NCI-H1436 treated with DMSO at 0.1 percent for 48 hours (cell line): Measurements from ENCODE around the gene ANKS1B.

Experiments used
- DNase-seq: peaks from one replicate; lab custom pipeline; 2025; lab: John Stamatoyannopoulos, UW

The ANKS1B gene

DNA sequence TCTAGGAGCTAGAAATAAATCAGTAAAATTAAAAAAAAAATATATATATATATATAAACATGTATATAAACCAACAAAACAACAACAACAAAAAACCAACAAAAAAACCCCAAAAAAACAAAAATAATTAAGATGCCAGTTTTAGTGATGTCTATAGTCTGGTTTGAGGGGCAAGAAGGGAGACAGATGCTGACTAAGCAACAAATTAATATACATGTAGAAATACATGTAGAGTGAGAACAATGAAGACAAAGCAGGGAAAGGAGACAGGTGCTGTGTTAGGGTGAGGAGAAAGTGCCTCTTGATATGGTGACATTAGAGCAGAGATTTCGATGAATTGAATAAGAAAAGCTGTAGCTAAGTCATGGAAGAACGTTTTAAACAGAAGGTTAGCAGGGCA is 861.8 kb downstream of the ANKS1B start:
- no peak for DNase-seq

DNA sequence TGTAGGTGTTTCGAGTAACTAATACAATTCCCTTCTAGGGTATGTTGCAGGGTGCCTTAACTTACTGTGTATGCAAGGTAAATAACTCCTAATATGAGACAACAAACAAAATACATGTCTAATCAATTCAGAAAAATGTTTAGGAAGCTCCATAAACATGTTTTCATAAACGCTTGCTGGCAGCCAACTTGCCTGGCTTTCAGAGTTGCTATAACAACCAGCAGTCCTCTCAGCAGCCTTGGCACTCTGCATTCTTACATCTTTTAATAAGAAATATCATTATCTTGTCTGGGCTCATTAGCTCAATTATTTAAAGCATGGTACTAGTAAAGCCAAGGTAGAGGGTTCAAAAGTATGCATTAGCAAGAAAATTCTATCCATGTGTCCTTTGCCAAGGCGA is 862.2 kb downstream of the ANKS1B start:
- DNase-seq, result no peak

DNA sequence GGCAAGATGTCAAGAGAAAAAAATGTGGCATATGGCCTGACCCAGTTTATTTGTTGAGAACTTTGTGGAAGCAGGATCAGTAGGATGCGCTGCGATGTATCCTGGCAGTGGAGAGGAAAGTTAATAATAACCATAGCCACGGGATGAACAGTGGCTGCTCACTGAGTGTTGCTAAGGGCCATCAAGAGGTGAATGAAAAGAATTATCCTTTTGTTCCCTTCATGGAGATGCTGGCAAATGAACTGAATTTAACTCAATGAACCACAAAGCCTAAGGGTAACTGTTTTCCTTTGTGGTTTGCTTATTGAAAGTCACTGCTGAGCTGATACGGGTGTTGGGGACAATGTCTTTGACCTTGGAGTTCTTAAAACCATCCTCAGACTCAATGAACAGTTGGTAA is 863.2 kb downstream of the ANKS1B start:
- no peak for DNase-seq

DNA sequence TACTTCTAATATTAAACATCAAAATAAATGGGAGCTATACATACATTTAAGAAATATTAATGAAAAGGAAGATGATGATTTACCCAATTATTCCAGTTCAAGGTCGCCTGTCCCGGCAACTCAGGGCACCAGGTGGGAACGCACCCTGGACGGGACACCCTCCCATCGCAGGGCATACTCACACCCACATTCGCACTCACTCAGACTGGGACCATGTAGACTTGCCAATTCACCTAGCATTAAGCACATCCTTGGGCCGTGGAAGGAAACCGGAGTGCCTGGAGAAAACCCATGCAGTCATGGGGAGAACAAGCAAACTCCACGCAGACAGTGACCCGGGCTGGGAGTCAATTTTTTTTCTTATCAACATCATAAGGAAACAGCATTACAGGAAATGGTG is 864.8 kb downstream of the ANKS1B start:
- no peak for DNase-seq

DNA sequence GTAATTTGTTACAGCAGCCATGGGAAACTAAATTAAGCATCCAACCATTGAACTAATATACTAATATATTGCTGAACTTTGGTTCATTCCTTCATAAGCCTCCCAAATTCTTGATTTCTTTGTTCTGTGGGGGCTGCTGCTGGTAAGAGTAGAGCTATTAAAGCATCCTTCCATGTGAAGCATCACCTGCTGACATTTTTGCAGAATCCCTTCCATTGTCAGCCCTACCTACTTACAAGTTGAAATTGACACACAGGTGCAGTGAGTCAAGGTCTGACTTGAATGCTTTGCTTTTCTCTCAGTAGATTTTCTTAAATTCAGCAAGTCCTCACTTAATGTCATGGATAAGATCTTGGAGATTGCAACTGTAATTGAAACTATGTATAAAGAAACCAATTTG is 865.3 kb downstream of the ANKS1B start:
- no peak for DNase-seq

DNA sequence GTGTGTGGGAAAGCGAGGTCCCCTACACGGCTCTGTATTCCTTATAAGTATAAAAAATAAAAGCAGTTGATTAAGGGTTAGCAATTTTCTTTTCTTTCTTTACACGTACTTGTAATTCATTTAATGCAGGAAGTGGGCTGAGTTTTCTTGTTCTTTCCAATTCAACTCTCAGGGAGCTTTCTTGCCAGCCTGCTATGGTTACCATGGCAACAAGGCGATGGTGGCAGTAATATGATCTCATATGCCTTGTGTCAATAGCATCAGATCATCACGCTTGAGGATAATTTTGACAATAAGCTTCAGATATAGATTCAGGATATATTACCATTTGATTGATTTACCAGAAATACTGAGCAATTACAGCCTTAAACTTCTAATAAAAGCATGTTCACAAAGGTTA is 873.1 kb downstream of the ANKS1B start:
- peak; percentile 90 for DNase-seq

DNA sequence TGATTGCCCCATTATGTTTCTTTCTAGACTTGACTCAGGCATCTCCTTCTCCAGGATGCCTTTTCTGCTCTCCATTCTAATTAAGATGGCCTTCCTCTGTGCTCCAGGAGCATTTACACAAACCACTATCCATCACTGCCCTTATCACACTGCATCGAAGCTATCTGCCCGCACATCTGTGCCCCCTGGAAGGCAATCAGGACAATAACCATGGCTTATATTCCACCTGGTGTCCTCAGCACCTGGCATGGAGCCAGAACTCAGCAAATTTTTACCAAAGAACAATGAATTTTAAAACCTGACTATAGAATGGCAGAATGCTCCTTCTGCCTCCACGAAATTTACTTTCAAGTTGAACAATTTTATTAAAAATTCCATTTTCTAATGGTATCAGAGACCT is 873.9 kb downstream of the ANKS1B start:
- DNase-seq, result no peak

DNA sequence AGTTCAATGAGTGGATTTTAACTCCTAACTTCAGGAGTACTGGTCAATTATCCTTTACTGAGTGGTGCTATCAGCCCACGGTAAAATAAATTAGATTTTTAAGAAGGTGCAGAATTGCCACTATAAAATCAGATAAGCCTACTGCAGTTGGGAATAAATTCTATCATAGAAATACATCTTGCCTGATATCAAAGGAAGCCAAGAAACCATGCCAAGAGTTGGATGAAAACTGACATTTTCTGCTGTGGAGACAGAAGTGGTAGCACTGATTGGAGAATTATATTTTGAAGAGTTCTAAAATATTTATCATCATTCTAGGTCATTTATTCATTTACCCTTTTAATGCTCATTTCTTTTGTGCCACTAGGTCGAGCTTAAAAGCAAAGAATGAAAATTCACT is 874.5 kb downstream of the ANKS1B start:
- DNase-seq, result no peak

DNA sequence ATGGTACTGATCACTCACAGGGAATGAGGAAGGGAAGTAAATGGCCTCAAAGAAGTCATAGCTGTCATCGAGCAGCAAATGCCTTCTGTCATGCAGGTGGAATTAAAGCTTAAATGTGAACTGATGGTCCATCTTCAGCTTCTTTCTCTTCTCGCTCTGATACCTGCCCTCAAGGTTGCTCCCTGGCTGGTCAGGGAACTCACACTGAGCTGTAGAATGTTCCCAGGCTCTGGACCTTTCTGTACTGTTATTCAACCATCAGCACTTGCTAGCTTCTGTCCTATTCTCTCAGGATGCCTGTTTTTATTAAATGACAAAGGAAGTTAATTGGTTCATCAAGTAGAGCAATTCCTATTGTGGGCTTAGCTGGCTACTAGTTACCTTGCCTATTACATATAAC is 875.8 kb downstream of the ANKS1B start:
- no peak for DNase-seq

DNA sequence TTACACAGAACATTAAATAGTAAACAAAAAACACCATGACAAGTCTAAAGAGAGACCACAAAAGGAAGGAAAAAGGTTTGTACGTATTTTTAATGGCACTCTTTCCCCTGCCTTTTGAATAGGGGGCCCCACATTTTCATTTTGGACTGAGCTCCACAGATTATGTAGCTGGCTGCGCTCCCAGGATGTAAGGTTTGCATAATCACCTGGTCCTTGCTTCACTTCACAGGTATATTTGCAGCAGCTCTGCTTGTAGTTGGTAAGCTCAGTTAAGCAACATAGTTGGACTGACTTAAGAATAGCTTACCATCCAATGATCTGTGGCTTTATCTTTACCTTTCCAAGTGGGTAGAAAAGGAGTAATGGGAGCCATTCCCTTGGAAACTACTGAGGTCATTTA is 885.0 kb downstream of the ANKS1B start:
- DNase-seq, result no peak

DNA sequence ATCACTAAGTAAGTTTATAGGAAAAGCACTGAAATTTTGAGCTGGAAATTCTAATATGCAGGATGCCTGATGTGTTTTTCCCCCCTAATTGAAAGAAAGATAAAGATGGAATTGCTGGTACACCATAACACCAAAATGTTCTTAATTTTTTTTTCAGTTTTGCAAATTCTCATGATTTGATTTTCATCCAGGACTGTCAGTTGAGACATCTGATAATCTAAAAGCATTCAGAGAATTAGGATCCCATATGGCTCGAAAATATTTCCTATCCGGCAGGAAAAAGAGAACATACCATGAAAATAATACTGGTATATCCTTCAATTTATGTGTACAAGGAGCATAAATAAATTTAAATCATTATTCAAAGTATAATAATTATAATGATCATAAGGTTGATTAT is 887.6 kb downstream of the ANKS1B start:
- no peak for DNase-seq

DNA sequence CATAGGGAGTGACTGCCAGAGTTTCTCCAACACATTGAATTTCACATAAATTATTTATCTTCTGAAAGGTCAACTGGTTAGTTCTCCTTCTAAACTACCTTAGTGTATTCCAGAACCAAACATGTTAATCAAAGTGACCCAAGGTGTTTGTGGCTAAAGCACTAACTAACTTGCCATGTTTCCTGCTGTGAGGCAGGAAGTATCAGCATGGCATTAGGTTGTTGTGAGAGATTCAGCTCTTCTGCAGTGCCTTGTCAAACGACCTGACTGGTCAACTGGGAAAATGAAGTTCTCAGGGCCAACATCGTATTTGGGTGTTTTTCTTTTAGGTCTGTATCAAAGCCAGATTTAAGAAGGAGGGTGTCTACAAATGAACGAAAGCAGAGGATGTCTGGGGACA is 891.6 kb downstream of the ANKS1B start:
- no peak for DNase-seq

DNA sequence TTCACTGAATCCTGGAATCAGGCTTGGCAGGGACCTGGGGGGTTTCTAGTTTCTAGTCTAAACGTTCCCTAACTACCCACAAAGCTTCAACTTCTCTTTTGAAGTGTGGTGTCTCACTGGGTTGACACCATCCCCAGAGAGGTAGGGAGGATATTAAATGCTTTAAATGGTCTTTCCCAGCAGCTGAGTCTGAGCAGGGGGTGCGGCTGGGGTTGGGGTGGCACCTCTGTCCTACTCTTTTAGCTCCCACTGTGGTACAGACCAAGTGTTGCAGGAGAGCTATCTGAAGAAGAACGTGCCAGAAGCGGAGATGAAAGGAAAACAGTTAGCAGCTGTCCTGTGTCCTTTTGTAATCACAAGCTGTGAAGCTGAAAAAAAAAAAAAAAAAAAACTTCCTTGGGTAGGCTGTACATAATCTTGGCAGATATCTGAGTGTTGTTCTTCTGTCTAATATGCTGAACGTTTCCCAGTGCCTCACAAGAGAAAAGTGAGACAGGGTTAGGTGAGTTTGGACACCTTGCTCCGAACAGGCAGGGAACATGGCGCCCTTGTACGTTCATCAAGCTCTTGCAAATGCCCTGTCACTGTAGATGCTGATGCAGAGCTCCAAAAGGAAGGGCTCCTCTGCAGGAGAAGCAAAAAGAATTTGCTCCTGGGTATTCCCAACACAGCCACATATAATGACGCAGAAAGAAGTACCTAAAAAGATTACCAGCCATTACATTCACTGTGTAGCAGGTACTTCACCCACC is 892.5 kb downstream of the ANKS1B start:
- DNase-seq, result no peak

DNA sequence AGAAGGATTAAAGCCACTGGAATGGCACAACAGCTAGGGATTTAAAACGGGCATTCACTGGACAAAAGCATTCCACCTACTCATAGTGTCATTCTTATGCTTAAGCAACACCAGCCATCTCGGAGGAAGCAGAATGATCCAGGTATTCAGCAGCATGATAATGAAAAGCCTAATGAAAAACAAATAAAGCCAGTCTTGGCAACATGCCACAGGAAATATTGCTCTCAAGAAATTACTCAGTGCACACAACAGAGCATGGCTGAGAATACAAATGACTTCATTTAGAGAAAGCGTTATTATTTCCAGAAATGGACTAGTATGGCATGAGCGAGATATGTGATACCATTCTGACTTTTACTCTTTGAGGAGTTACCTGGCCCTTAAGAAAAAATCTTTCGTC is 897.5 kb downstream of the ANKS1B start:
- DNase-seq, result peak; percentile 93

DNA sequence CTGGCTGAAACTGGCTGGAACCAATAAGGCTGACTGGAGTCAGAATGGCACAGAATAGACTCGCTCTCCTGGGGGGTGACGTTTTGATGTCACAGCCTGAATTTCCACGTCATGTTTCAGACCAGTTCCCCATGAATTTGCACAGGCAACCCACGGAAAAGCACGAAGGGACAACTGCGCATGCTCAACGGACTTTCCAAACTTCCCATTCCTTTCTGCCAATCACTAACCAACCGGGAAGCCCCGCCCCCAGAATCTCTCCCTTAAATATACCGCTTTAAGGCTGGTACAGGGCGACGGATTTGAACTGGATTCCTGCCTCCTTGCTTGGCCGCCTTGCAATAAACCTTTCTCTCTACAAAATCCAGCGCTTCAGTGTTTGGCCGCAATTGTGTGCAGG is 904.9 kb downstream of the ANKS1B start:
- DNase-seq, result no peak

DNA sequence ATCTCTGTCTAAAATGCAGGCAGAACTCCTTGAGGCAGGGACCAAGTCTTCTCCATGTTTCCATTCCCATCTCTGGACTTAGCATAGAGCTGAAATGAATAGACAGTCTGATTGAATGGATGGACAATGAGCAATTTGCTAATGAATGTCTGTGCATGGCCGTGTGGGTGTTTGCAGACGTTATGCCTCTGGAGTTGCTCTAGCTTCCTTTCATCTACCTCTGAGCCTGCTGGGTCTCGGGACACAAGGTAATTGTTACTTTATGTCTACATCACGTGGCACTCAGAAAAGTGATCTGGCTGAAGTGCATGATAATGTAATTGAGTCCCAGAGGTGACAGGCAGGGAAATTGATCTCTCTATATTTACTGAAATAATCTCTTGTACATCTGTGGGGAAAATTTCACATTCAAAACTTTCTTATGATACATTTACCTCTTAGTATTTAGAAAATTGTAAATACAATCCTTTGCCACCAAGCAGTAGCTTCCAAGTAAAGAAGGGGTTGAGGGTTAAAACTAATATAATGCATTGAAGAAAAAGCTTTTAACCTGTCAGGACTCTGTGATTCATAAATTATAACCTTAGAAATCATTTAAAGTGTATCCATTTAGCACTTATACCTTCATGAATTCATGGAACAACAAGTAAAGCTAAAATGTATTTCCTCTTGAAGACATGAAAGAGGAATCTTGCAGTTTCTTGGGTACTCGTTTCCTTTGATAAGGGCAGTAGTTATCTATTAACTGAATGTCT is 915.6 kb downstream of the ANKS1B start:
- DNase-seq, result peak; percentile 86

DNA sequence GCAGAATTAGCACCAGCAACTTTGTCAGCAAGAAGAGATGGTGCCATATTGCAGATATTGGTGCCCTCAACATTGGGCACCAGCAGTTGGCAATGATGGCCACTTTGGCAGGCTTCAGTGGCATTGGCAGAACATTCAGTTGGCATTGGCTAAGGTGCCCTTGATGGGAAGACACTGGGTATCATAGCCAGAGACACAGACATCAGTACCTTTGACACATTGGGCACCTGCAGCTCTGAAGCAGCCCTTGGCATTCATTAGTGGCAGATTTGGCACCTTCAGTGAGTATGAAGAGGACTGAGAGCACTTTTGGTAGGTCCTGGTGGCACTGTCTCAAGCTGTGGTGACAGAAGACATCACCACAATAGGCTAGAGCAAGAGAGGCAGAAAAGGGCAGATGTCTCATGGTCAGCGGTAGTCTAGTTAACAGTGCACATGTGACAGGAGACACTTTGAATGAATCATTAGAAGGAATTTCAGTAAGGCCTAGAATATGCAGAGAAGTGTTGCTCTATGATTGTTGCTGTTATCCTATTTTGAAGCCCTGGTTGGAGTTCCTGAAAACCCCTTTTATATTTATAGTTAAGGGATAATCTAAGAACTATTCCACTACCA is 917.5 kb downstream of the ANKS1B start:
- no peak for DNase-seq

DNA sequence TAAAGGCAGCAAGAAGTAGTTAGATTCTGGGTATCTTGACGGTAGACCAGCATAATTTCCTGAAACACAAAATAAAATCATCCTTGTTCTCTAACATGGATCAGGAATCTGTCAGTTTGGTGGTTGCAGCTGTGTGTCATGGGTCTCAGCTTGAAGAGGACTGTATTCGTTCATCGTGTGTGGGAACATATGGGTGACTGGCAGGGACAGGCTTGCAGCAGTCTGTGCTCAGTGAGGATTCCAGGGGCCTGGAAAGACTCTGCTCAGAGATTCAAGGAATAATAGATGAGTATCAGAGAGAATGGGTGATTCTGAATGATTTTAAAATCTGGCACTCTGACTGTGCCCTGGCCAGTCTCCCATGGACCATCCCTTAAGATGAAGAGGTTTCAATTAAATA is 918.0 kb downstream of the ANKS1B start:
- no peak for DNase-seq

DNA sequence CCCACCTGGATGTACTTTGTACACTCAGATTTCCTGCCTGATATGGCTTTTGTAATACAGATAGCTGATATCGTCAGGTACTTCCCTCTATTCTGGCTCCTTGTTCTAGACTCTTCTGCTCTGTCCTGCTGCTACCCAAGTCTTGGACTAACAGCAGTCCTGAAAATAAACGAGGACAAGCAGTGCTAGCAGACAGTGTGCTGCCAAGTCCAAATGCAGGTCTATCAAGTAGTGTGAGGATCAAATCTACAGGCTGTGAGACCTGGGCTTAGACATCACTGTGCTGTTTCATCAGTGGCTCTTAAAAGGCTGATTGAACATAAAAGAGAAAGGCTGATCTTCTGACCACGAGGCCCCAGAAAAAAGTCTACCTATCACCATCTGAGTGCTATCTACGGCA is 921.6 kb downstream of the ANKS1B start:
- DNase-seq, result no peak

DNA sequence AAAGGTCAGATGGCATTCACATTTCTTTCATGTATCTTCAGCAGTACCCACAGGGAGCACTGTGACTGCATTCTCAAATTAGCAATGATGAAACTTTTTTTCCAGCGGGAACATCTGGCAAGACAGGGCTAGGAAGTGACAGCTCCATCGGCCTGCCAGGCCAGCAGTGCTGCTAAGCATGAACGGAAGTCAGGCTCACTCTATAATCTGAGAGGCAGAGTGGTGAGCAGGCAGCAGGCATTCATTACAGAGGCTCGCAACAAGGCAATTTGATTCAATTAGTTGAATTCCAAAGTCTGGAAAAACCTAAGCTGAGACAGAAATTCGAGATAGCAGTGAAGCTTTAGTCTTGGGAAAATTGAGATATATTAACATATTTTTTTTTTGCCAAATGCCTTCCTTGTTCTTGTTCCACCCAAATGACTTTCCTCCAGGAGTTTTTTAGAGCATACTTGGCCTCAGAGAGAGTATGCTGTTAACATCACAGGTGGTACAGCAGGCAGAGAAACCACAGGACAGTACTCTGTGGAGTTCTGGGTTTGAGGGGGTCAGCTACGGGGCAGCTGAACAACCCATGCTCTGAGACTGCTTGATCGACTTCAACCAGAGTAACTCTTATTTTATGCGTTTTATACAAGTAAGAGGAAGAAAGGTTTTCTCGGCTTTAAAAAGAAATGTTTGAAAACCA is 924.8 kb downstream of the ANKS1B start:
- DNase-seq, result no peak

DNA sequence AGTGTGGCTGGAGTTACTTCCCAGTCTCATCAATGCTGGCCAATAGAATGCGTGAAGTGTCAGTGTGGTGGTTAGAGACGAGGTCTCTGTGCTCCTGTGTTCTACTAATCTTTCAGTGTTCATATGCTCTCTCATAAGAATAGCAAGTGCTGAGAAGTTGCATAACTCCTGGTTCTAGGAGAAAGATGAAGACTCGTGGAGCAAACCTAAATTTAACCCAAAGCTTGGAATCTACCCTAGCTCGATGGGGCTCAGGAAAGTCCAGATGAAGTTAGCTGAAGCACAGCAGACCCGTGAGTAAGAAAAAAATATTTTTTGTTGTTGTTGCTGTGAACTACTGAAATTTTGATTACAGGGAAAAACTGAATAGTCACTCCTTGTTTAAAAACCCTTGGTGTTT is 927.1 kb downstream of the ANKS1B start:
- DNase-seq, result no peak

DNA sequence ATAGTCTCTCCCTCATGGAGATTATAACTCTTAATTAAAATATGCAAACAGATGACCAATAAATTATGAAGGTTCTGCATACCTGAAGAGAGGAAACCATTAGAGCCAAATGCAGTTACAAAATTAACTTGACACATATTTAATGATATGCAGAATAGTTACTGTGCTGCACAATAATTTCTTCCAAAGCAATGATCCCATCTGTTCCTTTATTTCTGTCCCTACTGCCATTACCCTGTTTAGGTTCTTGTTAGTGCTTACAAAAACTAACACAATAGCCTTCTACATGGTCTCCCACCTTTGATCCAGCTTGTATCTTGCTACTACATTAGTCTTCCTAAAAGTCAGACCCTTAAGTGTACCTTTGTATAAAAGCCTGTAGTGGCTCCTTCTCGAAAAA is 928.5 kb downstream of the ANKS1B start:
- no peak for DNase-seq

DNA sequence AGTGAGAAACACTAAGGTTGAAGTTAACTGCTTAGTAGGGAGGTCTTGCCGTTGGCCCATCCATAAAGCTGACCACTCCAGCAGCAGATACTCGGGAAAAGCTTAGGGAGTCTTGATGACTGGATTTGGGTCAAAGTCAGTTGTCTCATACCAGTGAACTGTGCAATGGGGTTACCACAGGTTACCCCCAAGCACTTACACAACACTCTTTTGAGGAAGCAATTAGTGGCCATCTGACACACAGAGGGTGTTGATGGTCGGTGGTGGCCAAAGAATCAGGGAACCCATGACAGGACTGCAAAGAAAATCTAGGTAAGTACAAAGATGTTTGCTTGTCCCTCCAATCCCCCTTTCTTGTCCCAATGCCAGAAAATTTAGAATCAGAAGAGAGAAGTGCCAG is 929.4 kb downstream of the ANKS1B start:
- no peak for DNase-seq
